Subcutaneous abdominal adipose tissue (tissue), 5 donors: ENCODE results near the gene ACOX1.
A peak's percentile ranks its signal among the peaks of the same experiment; 100 is the strongest.

Experiments
- H3K27ac ChIP-seq: one replicate; pipeline ENCODE4 v1.7.0; 2013; ENCODE audit warnings: low read depth, mild to moderate bottlenecking, inconsistent platforms, low read length, moderate library complexity
- H3K27me3 ChIP-seq, 5 donors: one replicate each; pipeline ENCODE4 v1.7.0; 2013; ENCODE audit warnings: low read length in 5 of 5, inconsistent platforms in 1 of 5; ENCODE audit not compliant: control insufficient read depth in 5 of 5, insufficient read depth in 4 of 5
- H3K36me3 ChIP-seq, 5 donors: one replicate each; pipeline ENCODE4 v1.7.0; 2013; ENCODE audit warnings: low read length in 5 of 5; ENCODE audit not compliant: control insufficient read depth in 5 of 5, insufficient read depth in 5 of 5
- H3K4me1 ChIP-seq, 5 donors: one replicate each; pipeline ENCODE4 v1.7.0; 2013; ENCODE audit warnings: low read length in 5 of 5, mild to moderate bottlenecking in 3 of 5, moderate library complexity in 1 of 5; ENCODE audit not compliant: control insufficient read depth in 5 of 5, insufficient read depth in 5 of 5
- H3K4me3 ChIP-seq, 5 donors: one replicate each; pipeline ENCODE4 v1.7.0; 2013; ENCODE audit warnings: low read length in 5 of 5, low read depth in 1 of 5
- H3K9ac ChIP-seq, 5 donors: one replicate each; pipeline ENCODE4 v1.7.0; 2013; ENCODE audit warnings: low read length in 5 of 5, mild to moderate bottlenecking in 4 of 5, moderate library complexity in 3 of 5
- H3K9me3 ChIP-seq, 5 donors: one replicate each; pipeline ENCODE4 v1.7.0; 2013; ENCODE audit warnings: low read length in 5 of 5; ENCODE audit not compliant: control insufficient read depth in 5 of 5
- donor health status: healthy.
- donor health status: healthy.
- donor health status: healthy.
- donor health status: healthy.
- donor health status: healthy.

ACOX1 gene

GRCh38 chr17:75913537-75914210 is 65.3 kb downstream of the ACOX1 start:
- no peak overlapping the region for H3K27ac ChIP-seq
- peaks cover 0 to 4% (median 0%) of the 10 kb centered on the region in 5 donors for H3K4me1 ChIP-seq
- no peaks in the 10 kb centered on the region for H3K27me3 ChIP-seq
- H3K36me3 ChIP-seq = peaks cover 0 to 41% (median 17%) of the 10 kb centered on the region in 5 donors
- no peaks in the 10 kb centered on the region for H3K9me3 ChIP-seq
- no peak overlapping the region for H3K9ac ChIP-seq
- H3K4me3 ChIP-seq = no peak overlapping the region

GRCh38 chr17:75910699-75911098 is 68.3 kb downstream of the ACOX1 start:
- H3K4me1 ChIP-seq = peaks cover 0 to 4% (median 0%) of the 10 kb centered on the region in 5 donors
- no peaks in the 10 kb centered on the region for H3K27me3 ChIP-seq
- H3K27ac ChIP-seq = no peak overlapping the region
- H3K36me3 ChIP-seq = peaks cover 0 to 31% (median 12%) of the 10 kb centered on the region in 5 donors
- H3K9ac ChIP-seq = no peak overlapping the region
- no peaks in the 10 kb centered on the region for H3K9me3 ChIP-seq
- H3K4me3 ChIP-seq = no peak overlapping the region

- no peaks in the 10 kb centered on the region for H3K9me3 ChIP-seq
- peaks cover 0 to 4% (median 0%) of the 10 kb centered on the region in 5 donors for H3K4me1 ChIP-seq
- no peak overlapping the region for H3K4me3 ChIP-seq
- no peaks in the 10 kb centered on the region for H3K27me3 ChIP-seq
- H3K9ac ChIP-seq = no peak overlapping the region
- peaks cover 0 to 28% (median 10%) of the 10 kb centered on the region in 5 donors for H3K36me3 ChIP-seq
- no peak overlapping the region for H3K27ac ChIP-seq
Observed at GRCh38 chr17:75909812-75910274, 69.1 kb downstream of the ACOX1 start.

GRCh38 chr17:75909051-75909811 is 69.7 kb downstream of the ACOX1 start:
- Histone ChIP-seq H3K27me3 (no peaks in the 10 kb centered on the region), H3K4me1 (peaks cover 0 to 6% (median 3%) of the 10 kb centered on the region in 5 donors), H3K9me3 (no peaks in the 10 kb centered on the region), H3K36me3 (peaks cover 0 to 22% (median 6%) of the 10 kb centered on the region in 5 donors), H3K4me3 (no peak overlapping the region), H3K27ac (no peak overlapping the region), H3K9ac (no peak overlapping the region)

GRCh38 chr17:75908201-75908600 is 70.8 kb downstream of the ACOX1 start:
- Histone ChIP-seq H3K4me1 (peaks cover 2 to 12% (median 10%) of the 10 kb centered on the region in 5 donors), H3K9ac (no peak overlapping the region), H3K9me3 (no peaks in the 10 kb centered on the region), H3K27me3 (no peaks in the 10 kb centered on the region), H3K36me3 (peaks cover 0 to 14% (median 0%) of the 10 kb centered on the region in 5 donors), H3K4me3 (no peak overlapping the region), H3K27ac (no peak overlapping the region)

- H3K27ac ChIP-seq = no peak overlapping the region
- no peaks in the 10 kb centered on the region for H3K27me3 ChIP-seq
- no peaks in the 10 kb centered on the region for H3K9me3 ChIP-seq
- H3K36me3 ChIP-seq = peaks cover 0 to 21% (median 15%) of the 10 kb centered on the region in 5 donors
- peaks cover 2 to 12% (median 10%) of the 10 kb centered on the region in 5 donors for H3K4me1 ChIP-seq
- H3K9ac ChIP-seq = peak overlapping the region in 1 of 5 donors; percentile 25
- H3K4me3 ChIP-seq = no peak overlapping the region
Observed at GRCh38 chr17:75906143-75906884, 72.7 kb downstream of the ACOX1 start.

- peak within 1 kb of the TSS; percentile 55 to 79 (median 72) for H3K4me3 ChIP-seq
- H3K9ac ChIP-seq = peak within 1 kb of the TSS in 4 of 5 donors; percentile 72 to 82 (median 79)
- H3K9me3 ChIP-seq = no peaks in the 10 kb centered on the region
- H3K36me3 ChIP-seq = peaks cover 0 to 29% (median 28%) of the 10 kb centered on the region in 5 donors
- peak within 1 kb of the TSS; percentile 74 for H3K27ac ChIP-seq
- no peaks in the 10 kb centered on the region for H3K27me3 ChIP-seq
- peaks cover 2 to 15% (median 11%) of the 10 kb centered on the region in 5 donors for H3K4me1 ChIP-seq
Observed at GRCh38 chr17:75904749-75905521, 74.0 kb downstream of the ACOX1 start, which contains the start of gene MRPL38. TSS of gene MRPL38 (minus strand) at chr17:75904884. CDS start at chr17:75904875, 9 bp downstream.

- Histone ChIP-seq H3K9ac (no peak overlapping the region), H3K27me3 (no peaks in the 10 kb centered on the region), H3K27ac (no peak overlapping the region), H3K4me1 (peaks cover 2 to 25% (median 15%) of the 10 kb centered on the region in 5 donors), H3K9me3 (no peaks in the 10 kb centered on the region), H3K4me3 (no peak overlapping the region), H3K36me3 (peaks cover 0 to 52% (median 48%) of the 10 kb centered on the region in 5 donors)
Observed at GRCh38 chr17:75902406-75902805, 76.6 kb downstream of the ACOX1 start.

- Histone ChIP-seq H3K27me3 (no peaks in the 10 kb centered on the region), H3K4me1 (peaks cover 2 to 31% (median 19%) of the 10 kb centered on the region in 5 donors), H3K36me3 (peaks cover 0 to 52% (median 48%) of the 10 kb centered on the region in 5 donors), H3K27ac (no peak overlapping the region), H3K4me3 (no peak overlapping the region), H3K9me3 (no peaks in the 10 kb centered on the region), H3K9ac (no peak overlapping the region)
Observed at GRCh38 chr17:75901727-75902126, 77.2 kb downstream of the ACOX1 start.
